Measurements from ENCODE around the gene MCM9.

- no peak for TF ChIP-seq CTCF (tag by site-specific recombination; IDR thresholded peaks at IDR 0.05)
- no peak for TF ChIP-seq TCF7L2 (IDR thresholded peaks at IDR 0.05; ENCODE audit: borderline replicate concordance, low read depth, low read length)
- TF ChIP-seq MEIS1 (CRISPR knock-in tag; IDR thresholded peaks at IDR 0.05; ENCODE audit: borderline replicate concordance): no peak
- TF ChIP-seq ZNF394 (tag by site-specific recombination; IDR thresholded peaks at IDR 0.05; ENCODE audit: borderline replicate concordance): no peak
- TF ChIP-seq REST (tag by site-specific recombination; IDR thresholded peaks at IDR 0.05): no peak
- no peak for TF ChIP-seq ZNF843 (tag by site-specific recombination; IDR thresholded peaks at IDR 0.05)
- no peak for TF ChIP-seq ZBTB49 (tag by site-specific recombination; IDR thresholded peaks at IDR 0.05; ENCODE audit: low read depth)
Observed at GRCh38 chr6:118843685-118844390, 91.1 kb downstream of the MCM9 start.
